ENCODE results near the gene RNF113A. TPM values are rescaled to one million over a fixed set of nuclear protein-coding genes. Genes with fewer than 3 reads are reported as not detected.
A peak's percentile ranks its signal among the peaks of the same experiment; 100 is the strongest.
"Not testable (repeated sequence)": the region's sequence is repeated elsewhere in the genome, so short reads cannot be mapped to it uniquely, and the experiment has no call there.

RNF113A gene
- total RNA-seq, 1 donor from 2014 or later = 17.5 TPM

GRCh38 chrX:119852382-119853353 lies 18.9 kb downstream of the RNF113A start, which contains the start of gene UPF3B:
UPF3B (minus strand) TSS chrX:119852963; CDS start chrX:119852928, 35 bp downstream.
- peak; percentile 48 for FAIRE-seq
- peak; percentile 77 to 89 for DNase-seq (ENCODE audit: low spot score in 2 of 2)

- FAIRE-seq (no peak), DNase-seq (ENCODE audit: low spot score in 2 of 2) (no peak)
Observed at GRCh38 chrX:119833905-119834304, 37.6 kb downstream of the RNF113A start.

- FAIRE-seq (no peak), DNase-seq (ENCODE audit: low spot score in 2 of 2) (no peak)
Observed at GRCh38 chrX:119828446-119828845, 43.1 kb downstream of the RNF113A start.

GRCh38 chrX:119826399-119826959 lies 45.1 kb downstream of the RNF113A start:
- FAIRE-seq (no peak), DNase-seq (ENCODE audit: low spot score in 2 of 2) (no peak)

- not testable (repeated sequence) for DNase-seq (ENCODE audit: low spot score in 2 of 2); FAIRE-seq
Observed at GRCh38 chrX:119824221-119824620, 47.3 kb downstream of the RNF113A start.

- DNase-seq (ENCODE audit: low spot score in 2 of 2); FAIRE-seq: not testable (repeated sequence)
Observed at GRCh38 chrX:119821703-119822102, 49.8 kb downstream of the RNF113A start.

Other genes with a start within 250 kb of the RNF113A start
- gene SEPTIN6, start 178.6 kb downstream of the RNF113A start, total RNA-seq = 69.3 TPM
- gene SOWAHD, start 113.1 kb downstream of the RNF113A start, total RNA-seq = 0.82 TPM
- 3,561 TPM for gene RPL39, start 80.1 kb downstream of the RNF113A start, total RNA-seq
- 3.7 TPM for gene UPF3B, start 18.8 kb downstream of the RNF113A start, total RNA-seq
- gene NDUFA1, start 99 bp upstream of the RNF113A start, total RNA-seq = 46.9 TPM
- not detected for gene AKAP14, start 24.2 kb upstream of the RNF113A start, total RNA-seq
- gene NKAP, start 72.0 kb upstream of the RNF113A start, total RNA-seq = 8.6 TPM
- gene RHOXF2B, start 206.0 kb upstream of the RNF113A start, total RNA-seq = not detected
- gene RHOXF1, start 244.2 kb upstream of the RNF113A start, total RNA-seq = not detected